ENCODE measurements around the gene GNS. TPM values are rescaled to one million over a fixed set of nuclear protein-coding genes. Genes with fewer than 3 reads are reported as not detected.
A peak's percentile ranks its signal among the peaks of the same experiment; 100 is the strongest.

Gene GNS
- total and polyA plus RNA-seq, 9 donors, result 63.9 to 278 (median 101) TPM

DNA sequence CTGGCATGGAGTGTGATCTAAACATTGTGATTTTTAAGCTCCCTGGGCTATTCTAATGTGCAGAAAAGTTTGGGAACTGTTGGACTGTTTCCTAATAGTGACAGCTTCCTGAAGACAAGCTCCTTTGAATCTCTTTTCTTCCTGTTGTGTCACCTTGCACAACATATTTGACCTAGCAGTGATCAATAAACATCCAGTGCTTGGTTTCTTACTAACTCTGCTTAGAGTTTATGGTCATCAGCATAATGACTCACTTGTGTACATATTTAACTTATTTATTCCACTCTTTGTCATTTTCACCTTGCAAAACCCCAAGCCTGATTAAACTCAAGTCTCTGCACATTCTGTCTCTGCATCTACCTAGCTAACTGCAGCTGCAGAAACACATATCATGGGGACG, 38.0 kb upstream of the GNS start:
- Histone ChIP-seq H3K4me1 (ENCODE audit: insufficient read depth) (no peaks in the 10 kb centered on the region), H3K36me3 (no peaks in the 10 kb centered on the region), H3K4me3 (no peak overlapping the region), H3K9me3 (no peaks in the 10 kb centered on the region), H3K27ac (no peak overlapping the region), H3K27me3 (no peaks in the 10 kb centered on the region)
- DNase-seq, result no peak
- 82 to 88% (median 87%) methylated on average over 1 of the region's 1 CpG for WGBS, 3 donors
- TF ChIP-seq EP300 (IDR thresholded peaks at IDR 0.05), result no peak
- TF ChIP-seq, protein P1, sequence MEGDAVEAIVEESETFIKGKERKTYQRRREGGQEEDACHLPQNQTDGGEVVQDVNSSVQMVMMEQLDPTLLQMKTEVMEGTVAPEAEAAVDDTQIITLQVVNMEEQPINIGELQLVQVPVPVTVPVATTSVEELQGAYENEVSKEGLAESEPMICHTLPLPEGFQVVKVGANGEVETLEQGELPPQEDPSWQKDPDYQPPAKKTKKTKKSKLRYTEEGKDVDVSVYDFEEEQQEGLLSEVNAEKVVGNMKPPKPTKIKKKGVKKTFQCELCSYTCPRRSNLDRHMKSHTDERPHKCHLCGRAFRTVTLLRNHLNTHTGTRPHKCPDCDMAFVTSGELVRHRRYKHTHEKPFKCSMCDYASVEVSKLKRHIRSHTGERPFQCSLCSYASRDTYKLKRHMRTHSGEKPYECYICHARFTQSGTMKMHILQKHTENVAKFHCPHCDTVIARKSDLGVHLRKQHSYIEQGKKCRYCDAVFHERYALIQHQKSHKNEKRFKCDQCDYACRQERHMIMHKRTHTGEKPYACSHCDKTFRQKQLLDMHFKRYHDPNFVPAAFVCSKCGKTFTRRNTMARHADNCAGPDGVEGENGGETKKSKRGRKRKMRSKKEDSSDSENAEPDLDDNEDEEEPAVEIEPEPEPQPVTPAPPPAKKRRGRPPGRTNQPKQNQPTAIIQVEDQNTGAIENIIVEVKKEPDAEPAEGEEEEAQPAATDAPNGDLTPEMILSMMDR (IDR thresholded peaks at IDR 0.05), result no peak
- no peak for TF ChIP-seq POLR2A (IDR thresholded peaks at IDR 0.05)
- intact Hi-C loops (cut with DNase I), result no loop called here

GRCh38 chr12:64796205-64796845, 37.1 kb upstream of the GNS start:
- Histone ChIP-seq H3K27me3 (no peaks in the 10 kb centered on the region), H3K4me3 (no peak overlapping the region), H3K9me3 (no peaks in the 10 kb centered on the region), H3K4me1 (ENCODE audit: insufficient read depth) (no peaks in the 10 kb centered on the region), H3K36me3 (no peaks in the 10 kb centered on the region), H3K27ac (no peak overlapping the region)
- peak in 2 of 5 donors; percentile 30 to 53 for DNase-seq
- no peak for TF ChIP-seq EP300 (IDR thresholded peaks at IDR 0.05)
- TF ChIP-seq, protein P1 (IDR thresholded peaks at IDR 0.05), result peak; percentile 32 to 34 (median 34)
- 52% methylated on average over 5 of the region's 5 CpGs for WGBS, 3 donors
- intact Hi-C loops (cut with DNase I), result no loop called here

DNA sequence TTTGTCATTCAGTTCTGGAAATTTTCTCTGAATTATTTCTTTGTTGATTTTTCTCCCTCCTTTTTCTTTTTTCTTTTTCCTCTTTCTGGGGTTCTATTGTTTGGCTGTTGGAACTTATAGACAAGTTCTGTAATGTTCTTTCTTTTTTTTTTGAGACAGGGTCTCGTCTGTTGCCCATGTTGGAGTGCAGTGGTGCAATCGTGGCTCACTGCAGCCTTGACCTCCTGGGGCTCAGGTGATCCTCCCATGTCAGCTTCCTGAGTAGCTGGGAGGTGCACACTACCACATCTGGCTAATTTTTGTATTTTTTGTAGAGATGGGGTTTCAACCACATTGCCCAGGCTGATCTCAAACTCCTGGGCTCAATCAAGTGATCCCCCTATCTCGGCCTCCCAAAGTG, 35.1 kb upstream of the GNS start:
- intact Hi-C loops (cut with DNase I), result no loop called here
- Histone ChIP-seq H3K27me3 (no peaks in the 10 kb centered on the region), H3K9me3 (no peaks in the 10 kb centered on the region), H3K4me1 (ENCODE audit: insufficient read depth) (no peaks in the 10 kb centered on the region), H3K36me3 (no peaks in the 10 kb centered on the region), H3K4me3 (no peak overlapping the region), H3K27ac (no peak overlapping the region)
- DNase-seq, result no peak
- TF ChIP-seq POLR2A (IDR thresholded peaks at IDR 0.05) (no peak), EP300 (IDR thresholded peaks at IDR 0.05) (no peak)
- TF ChIP-seq, protein P1 (IDR thresholded peaks at IDR 0.05), result no peak
- WGBS, 3 donors, result 64 to 73% (median 67%) methylated on average over 3 of the region's 3 CpGs

DNA sequence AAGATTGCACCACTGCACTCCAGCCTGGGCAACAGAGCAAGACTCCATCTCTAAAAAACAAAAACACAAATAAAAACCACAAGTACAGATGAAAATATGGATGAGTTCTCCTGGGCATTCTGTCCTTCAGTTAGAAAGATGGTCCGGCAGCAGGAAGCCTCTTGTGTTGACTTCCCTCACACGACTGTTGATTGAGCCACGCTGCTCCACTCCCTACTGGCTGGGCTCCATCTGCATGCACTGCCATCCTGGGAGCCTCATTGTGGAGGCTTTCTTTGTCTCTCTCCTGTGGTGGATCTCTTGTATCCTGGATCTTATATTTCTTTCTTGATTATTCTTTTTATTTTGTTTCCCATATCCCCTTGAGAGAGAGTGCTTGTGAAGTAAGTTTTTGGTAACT, 34.4 kb upstream of the GNS start:
- 70 to 80% (median 77%) methylated on average over 3 of the region's 3 CpGs for WGBS, 3 donors
- no peaks in the 10 kb centered on the region for H3K9me3 ChIP-seq
- DNase-seq, result no peak
- no peak for TF ChIP-seq POLR2A (IDR thresholded peaks at IDR 0.05)
- TF ChIP-seq EP300 (IDR thresholded peaks at IDR 0.05), result no peak
- TF ChIP-seq, protein P1 (IDR thresholded peaks at IDR 0.05), result no peak
- no peaks in the 10 kb centered on the region for H3K4me1 ChIP-seq (ENCODE audit: insufficient read depth)
- intact Hi-C loops (cut with DNase I), result no loop called here
- H3K4me3 ChIP-seq, result no peak overlapping the region
- H3K36me3 ChIP-seq, result no peaks in the 10 kb centered on the region
- H3K27ac ChIP-seq, result no peak overlapping the region
- no peaks in the 10 kb centered on the region for H3K27me3 ChIP-seq

Measured in ovary (tissue), 9 donors.